Astrocyte (in vitro differentiated cells and primary cell): ENCODE measurements around the gene TMEM59. TPM values are rescaled to one million over a fixed set of nuclear protein-coding genes. Genes with fewer than 3 reads are reported as not detected.

Experiments
- DNase-seq: peaks from one replicate; pipeline ENCODE4 v3.0.0-alpha.2; 2010; ENCODE audit warnings: low read depth
- FAIRE-seq: peaks from 2 replicates; lab custom pipeline; 2011; peaks lifted over from hg19 to GRCh38; lab: Jason Lieb, UNC
- H2AFZ ChIP-seq: 2 replicates; pipeline ENCODE4 v1.6.0; 2012; ENCODE audit warnings: low read depth, low read length, inconsistent platforms
- H3K27ac ChIP-seq: 2 replicates; pipeline ENCODE4 v1.5.1; 2011; ENCODE audit warnings: low read depth, low read length, inconsistent platforms
- H3K27me3 ChIP-seq: 2 replicates; pipeline ENCODE4 v1.6.0; 2011; ENCODE audit warnings: low read length, inconsistent platforms; ENCODE audit not compliant: insufficient read depth
- H3K36me3 ChIP-seq: 2 replicates; pipeline ENCODE4 v1.5.1; 2011; ENCODE audit warnings: low read length, inconsistent platforms; ENCODE audit not compliant: insufficient read depth
- H3K4me1 ChIP-seq: 2 replicates; pipeline ENCODE4 v1.5.1; 2011; ENCODE audit warnings: low read length, inconsistent platforms; ENCODE audit not compliant: insufficient read depth
- H3K4me2 ChIP-seq: 2 replicates; pipeline ENCODE4 v1.6.0; 2012; ENCODE audit warnings: low read length, inconsistent platforms
- H3K4me3 ChIP-seq: 2 replicates; pipeline ENCODE4 v1.5.1; 2011; ENCODE audit warnings: low read depth, mild to moderate bottlenecking, low read length, inconsistent platforms; ENCODE audit not compliant: insufficient read depth
- H3K79me2 ChIP-seq: 2 replicates; pipeline ENCODE4 v1.6.0; 2012; ENCODE audit warnings: mild to moderate bottlenecking, low read length, inconsistent platforms; ENCODE audit not compliant: insufficient read depth
- H3K9ac ChIP-seq: 2 replicates; pipeline ENCODE4 v1.6.0; 2012; ENCODE audit warnings: mild to moderate bottlenecking, low read length, inconsistent platforms
- H3K9me3 ChIP-seq: 2 replicates; pipeline ENCODE4 v1.5.1; 2012; ENCODE audit warnings: low read depth, mild to moderate bottlenecking, low read length, inconsistent platforms; ENCODE audit not compliant: insufficient read depth
- H4K20me1 ChIP-seq: 2 replicates; pipeline ENCODE4 v1.6.0; 2012; ENCODE audit warnings: low read length, inconsistent platforms; ENCODE audit not compliant: insufficient read depth
- H3K27ac Mint-ChIP-seq: one replicate; pipeline ENCODE4 v1.8.0; 2021; ENCODE audit warnings: mild to moderate bottlenecking, mixed read lengths; ENCODE audit not compliant: unreplicated experiment
- H3K27me3 Mint-ChIP-seq: one replicate; pipeline ENCODE4 v1.8.0; 2021; ENCODE audit warnings: low read depth, mixed read lengths; ENCODE audit not compliant: unreplicated experiment
- H3K36me3 Mint-ChIP-seq: one replicate; pipeline ENCODE4 v1.8.0; 2021; ENCODE audit warnings: low read depth, mixed read lengths; ENCODE audit not compliant: unreplicated experiment
- H3K4me1 Mint-ChIP-seq: one replicate; pipeline ENCODE4 v1.8.0; 2021; ENCODE audit warnings: low read depth, mixed read lengths; ENCODE audit not compliant: unreplicated experiment
- H3K4me3 Mint-ChIP-seq: one replicate; pipeline ENCODE4 v1.8.0; 2021; ENCODE audit warnings: mild to moderate bottlenecking, moderate library complexity, mixed read lengths; ENCODE audit not compliant: unreplicated experiment
- H3K9me3 Mint-ChIP-seq: one replicate; pipeline ENCODE4 v1.8.0; 2021; ENCODE audit warnings: mild to moderate bottlenecking, mixed read lengths; ENCODE audit not compliant: unreplicated experiment
- EZH2 ChIP-seq: IDR thresholded peaks from 2 replicates; pipeline ENCODE4 v1.6.1; 2012; ENCODE audit warnings: mild to moderate bottlenecking, low read length, inconsistent platforms; ENCODE audit not compliant: insufficient read depth
- total RNA-seq: library from RNA; stranded (reverse); gene quantifications from 2 replicates; pipeline ENCODE4 v1.2.1, GENCODE V29; 2021
- TF ChIP-seq, protein P1 (sequence below): IDR thresholded peaks from 2 replicates; pipeline ENCODE4 v1.5.1; 2011; ENCODE audit warnings: low read depth, mild to moderate bottlenecking, inconsistent platforms, low read length, moderate library complexity; ENCODE audit not compliant: insufficient read depth

TMEM59 gene
- total RNA-seq, 1 donor from 2014 or later = 315 TPM

DNA sequence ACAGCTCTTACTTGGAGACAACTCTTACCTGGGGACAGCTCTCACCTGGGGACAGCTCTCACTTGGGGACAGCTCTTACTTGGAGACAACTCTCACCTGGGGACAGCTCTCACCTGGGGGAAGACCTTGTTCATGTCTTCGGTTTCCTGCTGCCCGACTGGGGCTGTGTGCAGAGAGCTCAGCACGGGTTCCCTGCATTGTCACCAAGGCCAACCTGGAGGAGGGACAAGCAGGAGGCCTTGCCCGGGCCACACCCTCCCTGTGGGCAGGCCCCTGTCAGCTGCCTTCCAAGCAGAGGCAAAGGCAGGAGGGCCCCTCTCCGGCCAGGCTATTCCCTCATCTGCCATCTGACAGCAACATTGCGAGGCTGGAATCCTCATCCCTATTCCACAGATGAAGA lies 35.0 kb downstream of the TMEM59 start, which contains the start of gene LDLRAD1:
TSS of gene LDLRAD1 (minus strand) at position 208 of the 400 bp plus-strand sequence. CDS start at position 134, 74 bp downstream.
- Histone ChIP-seq H3K9ac (no peak within 1 kb of the TSS), H3K27ac (no peak within 1 kb of the TSS), H3K4me3 (no peak within 1 kb of the TSS), H3K9me3 (no peaks in the 10 kb centered on the region), H3K79me2 (no peaks in the 10 kb centered on the region), H2AFZ (no peak within 1 kb of the TSS), H3K27me3 (peaks cover 18% of the 10 kb centered on the region), H3K4me2 (no peak within 1 kb of the TSS), H4K20me1 (no peaks in the 10 kb centered on the region), H3K36me3 (no peaks in the 10 kb centered on the region), H3K4me1 (no peaks in the 10 kb centered on the region)
- peaks cover 40% of the 10 kb centered on the region for H3K27me3 Mint-ChIP-seq
- no peaks in the 10 kb centered on the region for H3K4me1 Mint-ChIP-seq
- no peak within 1 kb of the TSS for H3K4me3 Mint-ChIP-seq
- H3K9me3 Mint-ChIP-seq = no peaks in the 10 kb centered on the region
- FAIRE-seq (no peak), DNase-seq (no peak)
- no peaks in the 10 kb centered on the region for H3K36me3 Mint-ChIP-seq
- TF ChIP-seq EZH2 = no peak
- TF ChIP-seq, protein P1, sequence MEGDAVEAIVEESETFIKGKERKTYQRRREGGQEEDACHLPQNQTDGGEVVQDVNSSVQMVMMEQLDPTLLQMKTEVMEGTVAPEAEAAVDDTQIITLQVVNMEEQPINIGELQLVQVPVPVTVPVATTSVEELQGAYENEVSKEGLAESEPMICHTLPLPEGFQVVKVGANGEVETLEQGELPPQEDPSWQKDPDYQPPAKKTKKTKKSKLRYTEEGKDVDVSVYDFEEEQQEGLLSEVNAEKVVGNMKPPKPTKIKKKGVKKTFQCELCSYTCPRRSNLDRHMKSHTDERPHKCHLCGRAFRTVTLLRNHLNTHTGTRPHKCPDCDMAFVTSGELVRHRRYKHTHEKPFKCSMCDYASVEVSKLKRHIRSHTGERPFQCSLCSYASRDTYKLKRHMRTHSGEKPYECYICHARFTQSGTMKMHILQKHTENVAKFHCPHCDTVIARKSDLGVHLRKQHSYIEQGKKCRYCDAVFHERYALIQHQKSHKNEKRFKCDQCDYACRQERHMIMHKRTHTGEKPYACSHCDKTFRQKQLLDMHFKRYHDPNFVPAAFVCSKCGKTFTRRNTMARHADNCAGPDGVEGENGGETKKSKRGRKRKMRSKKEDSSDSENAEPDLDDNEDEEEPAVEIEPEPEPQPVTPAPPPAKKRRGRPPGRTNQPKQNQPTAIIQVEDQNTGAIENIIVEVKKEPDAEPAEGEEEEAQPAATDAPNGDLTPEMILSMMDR = no peak
- H3K27ac Mint-ChIP-seq = no peak within 1 kb of the TSS

DNA sequence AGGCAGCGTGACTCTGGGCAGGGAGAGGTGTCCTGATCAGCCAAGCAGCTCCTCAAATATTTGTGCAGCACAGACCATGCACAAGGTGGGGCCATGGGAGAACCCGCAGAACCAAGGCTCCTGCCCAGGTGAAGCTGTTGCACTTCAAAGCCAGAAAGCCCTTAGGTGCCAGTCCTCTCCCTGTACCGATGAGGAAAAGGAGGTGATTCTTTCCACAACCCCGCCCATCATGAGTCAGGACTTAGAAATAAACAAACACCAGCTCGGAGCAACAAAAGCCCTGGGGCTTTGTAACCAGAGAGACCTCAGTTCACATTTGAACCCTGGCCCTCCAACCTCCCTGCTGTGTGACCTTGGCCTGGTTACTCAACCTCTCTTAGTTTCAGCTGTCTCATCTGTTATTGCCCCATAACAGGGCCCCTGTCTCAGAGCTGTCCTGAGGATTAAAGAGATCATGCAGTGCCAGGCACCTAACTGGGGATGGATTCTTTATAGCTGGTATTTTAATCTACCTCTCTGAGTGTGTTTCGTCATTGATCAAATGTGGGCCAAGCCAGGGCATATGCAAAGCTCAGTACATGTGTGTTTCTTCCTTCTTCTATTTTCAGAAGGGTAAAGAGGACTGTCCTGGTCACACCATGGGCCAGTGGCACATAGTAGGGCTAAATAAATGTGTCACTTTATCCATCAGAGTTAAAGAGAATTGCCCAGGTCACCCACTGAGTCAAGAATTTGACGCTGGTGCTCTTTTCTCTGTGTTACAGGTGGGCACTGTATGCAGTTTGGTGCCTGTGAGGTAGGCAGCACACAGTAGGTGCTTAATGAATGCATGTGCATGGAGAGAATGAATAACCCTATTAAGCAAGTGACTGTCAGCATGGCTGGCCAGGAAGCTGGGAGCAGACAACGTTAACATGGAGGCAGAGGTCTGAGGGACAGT lies 36.4 kb downstream of the TMEM59 start:
- Mint-ChIP-seq H3K9me3 (no peaks in the 10 kb centered on the region), H3K27ac (no peak overlapping the region)
- no peak for FAIRE-seq

More for the DNA sequence above, 36.4 kb downstream of the TMEM59 start:
- Histone ChIP-seq H3K9ac (no peak overlapping the region), H3K27ac (no peak overlapping the region), H4K20me1 (no peaks in the 10 kb centered on the region), H3K4me1 (no peaks in the 10 kb centered on the region), H3K27me3 (peaks cover 16% of the 10 kb centered on the region), H3K4me2 (no peak overlapping the region), H2AFZ (no peak overlapping the region), H3K4me3 (no peak overlapping the region), H3K79me2 (no peaks in the 10 kb centered on the region), H3K36me3 (no peaks in the 10 kb centered on the region), H3K9me3 (no peaks in the 10 kb centered on the region)
- Mint-ChIP-seq H3K36me3 (no peaks in the 10 kb centered on the region), H3K4me1 (no peaks in the 10 kb centered on the region), H3K27me3 (peaks cover 54% of the 10 kb centered on the region), H3K4me3 (no peak overlapping the region)
- TF ChIP-seq EZH2 = no peak
- TF ChIP-seq, protein P1 = no peak
- no peak for DNase-seq
